GM19397 (cell line): ENCODE results near the gene TSPAN18.

Experiments used
- ATAC-seq: cut with Tn5 transposase; IDR thresholded peaks from one replicate; pipeline ENCODE4 v1.9.1; 2021; ENCODE audit warnings: mild to moderate bottlenecking, moderate library complexity; ENCODE audit not compliant: unreplicated experiment

The TSPAN18 gene

GRCh38 chr11:44840085-44840478, 113.3 kb downstream of the TSPAN18 start:
- ATAC-seq: no peak

GRCh38 chr11:44840521-44841251, 113.9 kb downstream of the TSPAN18 start:
- ATAC-seq: no peak

- ATAC-seq: no peak
Measured at GRCh38 chr11:44842220-44842619, 115.5 kb downstream of the TSPAN18 start.

GRCh38 chr11:44846852-44847251, 120.1 kb downstream of the TSPAN18 start:
- no peak for ATAC-seq

- ATAC-seq: no peak
Measured at GRCh38 chr11:44847316-44847715, 120.6 kb downstream of the TSPAN18 start.

- ATAC-seq: no peak
Measured at GRCh38 chr11:44848203-44848962, 121.6 kb downstream of the TSPAN18 start.

GRCh38 chr11:44848963-44849350, 122.2 kb downstream of the TSPAN18 start:
- ATAC-seq: no peak

GRCh38 chr11:44849424-44849823, 122.7 kb downstream of the TSPAN18 start:
- ATAC-seq: no peak

- no peak for ATAC-seq
Measured at GRCh38 chr11:44849922-44850321, 123.2 kb downstream of the TSPAN18 start.

- no peak for ATAC-seq
Measured at GRCh38 chr11:44851496-44851895, 124.7 kb downstream of the TSPAN18 start.

- ATAC-seq: no peak
Measured at GRCh38 chr11:44852159-44852747, 125.5 kb downstream of the TSPAN18 start.

GRCh38 chr11:44852952-44853351, 126.2 kb downstream of the TSPAN18 start:
- no peak for ATAC-seq

GRCh38 chr11:44853666-44854065, 126.9 kb downstream of the TSPAN18 start:
- ATAC-seq: no peak

GRCh38 chr11:44854086-44854485, 127.3 kb downstream of the TSPAN18 start:
- no peak for ATAC-seq

- no peak for ATAC-seq
Measured at GRCh38 chr11:44854741-44855492, 128.2 kb downstream of the TSPAN18 start.

GRCh38 chr11:44855493-44855849, 128.7 kb downstream of the TSPAN18 start:
- ATAC-seq: no peak

GRCh38 chr11:44857490-44858090, 130.8 kb downstream of the TSPAN18 start:
- ATAC-seq: no peak

GRCh38 chr11:44858796-44859527, 132.2 kb downstream of the TSPAN18 start:
- ATAC-seq: no peak

GRCh38 chr11:44859528-44859925, 132.8 kb downstream of the TSPAN18 start:
- ATAC-seq: no peak

- no peak for ATAC-seq
Measured at GRCh38 chr11:44860346-44860745, 133.6 kb downstream of the TSPAN18 start.
